Measurements from ENCODE around the gene USP13.

Gene USP13

DNA sequence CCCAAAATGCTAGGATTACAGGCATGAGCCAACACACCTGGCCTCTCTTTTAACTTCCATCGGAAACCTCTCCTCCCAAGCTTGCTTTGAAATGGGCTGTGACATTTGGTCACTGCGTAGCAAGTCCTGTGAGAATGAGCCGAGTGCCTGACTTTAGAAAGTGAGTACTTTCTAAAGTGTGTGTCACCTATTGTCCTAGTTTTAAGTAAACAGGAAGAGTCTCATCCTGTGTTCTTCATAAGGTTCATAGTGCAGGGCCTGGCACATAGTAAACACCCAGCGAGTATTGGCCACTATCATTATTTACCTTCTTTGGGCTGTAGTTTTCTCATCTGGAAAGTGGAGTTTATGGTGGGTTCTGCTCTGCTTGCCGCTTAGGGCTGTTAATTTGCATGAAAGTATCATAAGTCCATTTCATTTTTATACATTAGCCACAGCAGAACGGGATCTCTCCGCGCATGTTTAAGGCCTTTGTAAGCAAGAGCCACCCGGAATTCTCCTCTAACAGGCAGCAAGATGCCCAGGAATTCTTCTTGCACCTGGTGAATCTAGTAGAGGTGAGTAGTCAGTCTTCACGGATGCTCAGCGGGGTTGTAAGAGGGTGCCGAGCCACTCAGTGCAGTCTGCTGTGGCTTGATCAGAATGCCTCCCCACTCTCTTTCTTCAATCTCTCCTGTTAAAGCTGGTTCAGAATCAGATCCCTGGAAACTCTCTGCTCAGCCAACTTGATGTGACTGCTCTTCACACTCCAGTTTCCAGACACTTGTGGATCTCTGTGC, 87.2 kb downstream of the USP13 start:
- TF ChIP-seq, protein P1, sequence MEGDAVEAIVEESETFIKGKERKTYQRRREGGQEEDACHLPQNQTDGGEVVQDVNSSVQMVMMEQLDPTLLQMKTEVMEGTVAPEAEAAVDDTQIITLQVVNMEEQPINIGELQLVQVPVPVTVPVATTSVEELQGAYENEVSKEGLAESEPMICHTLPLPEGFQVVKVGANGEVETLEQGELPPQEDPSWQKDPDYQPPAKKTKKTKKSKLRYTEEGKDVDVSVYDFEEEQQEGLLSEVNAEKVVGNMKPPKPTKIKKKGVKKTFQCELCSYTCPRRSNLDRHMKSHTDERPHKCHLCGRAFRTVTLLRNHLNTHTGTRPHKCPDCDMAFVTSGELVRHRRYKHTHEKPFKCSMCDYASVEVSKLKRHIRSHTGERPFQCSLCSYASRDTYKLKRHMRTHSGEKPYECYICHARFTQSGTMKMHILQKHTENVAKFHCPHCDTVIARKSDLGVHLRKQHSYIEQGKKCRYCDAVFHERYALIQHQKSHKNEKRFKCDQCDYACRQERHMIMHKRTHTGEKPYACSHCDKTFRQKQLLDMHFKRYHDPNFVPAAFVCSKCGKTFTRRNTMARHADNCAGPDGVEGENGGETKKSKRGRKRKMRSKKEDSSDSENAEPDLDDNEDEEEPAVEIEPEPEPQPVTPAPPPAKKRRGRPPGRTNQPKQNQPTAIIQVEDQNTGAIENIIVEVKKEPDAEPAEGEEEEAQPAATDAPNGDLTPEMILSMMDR (IDR thresholded peaks at IDR 0.05; ENCODE audit: control insufficient read depth, extremely low read depth, insufficient read depth): no peak
- no peak overlapping the region for H3K4me3 ChIP-seq (ENCODE audit: low read depth, low read length)
- DNase-seq (ENCODE audit: low read depth): peak; percentile 44

DNA sequence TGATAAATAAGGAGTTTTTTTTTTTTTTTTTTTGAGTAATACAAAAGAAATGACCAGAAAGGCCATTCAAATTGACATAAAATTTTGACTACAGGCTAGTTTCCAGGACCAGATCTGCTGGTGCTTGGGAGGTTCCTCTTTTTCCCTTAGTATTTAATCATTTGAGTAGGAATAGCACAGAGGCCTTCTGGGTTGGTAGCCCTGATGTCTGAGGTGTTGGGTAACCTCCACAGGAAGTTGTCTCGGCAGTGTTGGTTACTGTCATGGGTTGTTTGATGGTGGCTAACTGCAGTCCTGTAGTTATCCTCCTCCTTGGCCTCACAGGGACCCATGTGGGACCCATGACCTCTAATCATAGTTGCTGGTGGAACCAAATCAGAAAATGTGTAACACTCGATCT, 91.1 kb downstream of the USP13 start:
- DNase-seq (ENCODE audit: low read depth): no peak
- TF ChIP-seq, protein P1 (IDR thresholded peaks at IDR 0.05; ENCODE audit: control insufficient read depth, extremely low read depth, insufficient read depth): no peak

DNA sequence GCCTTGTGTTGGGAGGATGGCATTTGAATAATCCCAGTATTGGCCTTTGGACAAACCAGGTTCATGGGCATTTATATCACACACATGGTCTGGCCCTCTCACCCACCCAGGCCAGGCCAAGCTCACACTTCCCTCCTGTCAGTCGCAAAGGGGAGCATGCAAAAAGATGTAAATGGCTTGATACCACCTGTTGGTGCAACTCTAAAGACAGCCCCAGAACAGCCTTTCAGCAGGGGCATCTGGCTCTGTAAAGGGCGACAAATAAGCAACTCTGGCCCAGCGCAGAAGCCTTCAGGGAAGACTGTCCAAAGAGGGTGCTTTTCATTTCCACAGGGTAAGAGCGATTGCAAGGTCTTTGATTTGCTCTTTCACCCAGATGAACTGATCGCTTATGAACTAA, 91.8 kb downstream of the USP13 start:
- TF ChIP-seq, protein P1 (IDR thresholded peaks at IDR 0.05; ENCODE audit: control insufficient read depth, extremely low read depth, insufficient read depth): no peak
- H3K4me3 ChIP-seq (ENCODE audit: low read depth, low read length): no peak overlapping the region
- DNase-seq (ENCODE audit: low read depth): no peak

More for the DNA sequence above, 91.1 kb downstream of the USP13 start:
- H3K4me3 ChIP-seq (ENCODE audit: low read depth, low read length): no peak overlapping the region

DNA sequence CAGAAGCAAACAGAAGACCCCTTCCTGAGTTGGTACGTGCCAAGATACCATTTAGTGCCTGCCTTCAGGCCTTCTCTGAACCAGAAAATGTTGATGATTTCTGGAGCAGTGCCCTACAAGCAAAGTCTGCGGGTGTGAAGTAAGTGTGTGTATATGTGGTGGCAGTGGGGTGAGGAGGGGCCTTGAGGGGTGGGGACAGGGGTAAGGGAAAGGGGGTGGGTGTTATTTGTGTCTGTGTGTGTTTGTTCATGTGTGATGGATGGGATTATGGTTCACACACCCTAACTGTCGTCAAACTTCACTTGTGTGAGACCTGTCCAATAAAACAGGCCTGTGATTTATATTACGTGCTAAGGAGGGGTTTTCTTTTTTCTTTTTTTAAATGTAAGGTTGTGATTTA, 92.2 kb downstream of the USP13 start:
- no peak overlapping the region for H3K4me3 ChIP-seq (ENCODE audit: low read depth, low read length)
- no peak for DNase-seq (ENCODE audit: low read depth)
- TF ChIP-seq, protein P1 (IDR thresholded peaks at IDR 0.05; ENCODE audit: control insufficient read depth, extremely low read depth, insufficient read depth): no peak

DNA sequence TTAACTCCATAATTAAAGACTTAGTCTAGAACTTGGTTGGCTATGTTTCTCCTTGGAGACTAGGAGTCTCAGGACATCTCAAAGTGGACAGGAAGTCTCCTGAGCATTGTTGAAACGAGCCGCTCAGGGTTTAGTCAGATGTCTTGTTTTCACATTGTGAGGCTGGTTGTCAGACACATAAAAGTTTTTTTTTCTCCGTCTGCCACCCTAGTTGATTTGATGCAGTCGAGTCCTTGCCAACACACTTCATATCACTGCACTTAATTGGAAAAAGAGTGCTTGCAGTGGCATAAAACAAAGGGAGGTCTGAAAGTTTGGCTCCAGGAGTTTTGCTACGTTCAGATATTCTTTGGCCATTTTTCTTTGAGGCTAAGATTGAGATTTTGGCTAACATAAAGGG, 92.9 kb downstream of the USP13 start:
- DNase-seq (ENCODE audit: low read depth): no peak
- TF ChIP-seq, protein P1 (IDR thresholded peaks at IDR 0.05; ENCODE audit: control insufficient read depth, extremely low read depth, insufficient read depth): no peak
- no peak overlapping the region for H3K4me3 ChIP-seq (ENCODE audit: low read depth, low read length)

DNA sequence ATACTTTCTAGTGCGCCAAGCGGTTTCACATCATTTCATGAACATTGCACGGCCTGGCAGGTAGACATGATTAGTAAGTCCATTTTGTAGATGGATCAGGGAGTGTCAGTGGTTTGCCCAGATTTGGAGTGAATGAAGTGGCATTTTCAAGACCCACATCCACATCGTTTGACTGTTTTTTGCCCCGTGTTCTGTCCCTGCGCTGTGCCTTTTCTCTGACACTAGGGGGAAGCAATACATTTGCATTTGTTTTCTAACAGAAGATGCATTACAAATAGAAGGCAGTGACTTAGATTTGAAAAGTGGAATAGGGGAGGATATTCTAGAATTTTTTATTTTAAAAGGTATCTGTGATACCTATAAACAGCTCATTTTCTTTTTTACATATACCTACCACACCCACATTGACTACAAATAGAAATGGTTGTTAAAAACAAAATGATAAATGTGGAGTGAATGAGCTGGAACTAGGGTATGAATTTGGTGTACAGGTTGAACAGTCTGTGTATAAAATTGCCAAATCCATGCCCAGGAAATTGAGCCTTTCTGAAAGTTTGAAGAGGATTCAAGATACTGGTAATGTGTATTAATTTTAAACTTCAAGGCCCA, 98.0 kb downstream of the USP13 start:
- H3K4me3 ChIP-seq (ENCODE audit: low read depth, low read length): no peak overlapping the region
- no peak for DNase-seq (ENCODE audit: low read depth)
- TF ChIP-seq, protein P1 (IDR thresholded peaks at IDR 0.05; ENCODE audit: control insufficient read depth, extremely low read depth, insufficient read depth): peak; percentile 84
